NCI-H2196 treated with DMSO at 0.1 percent for 48 hours (cell line): ENCODE measurements around the gene ZNF672.
A peak's percentile ranks its signal among the peaks of the same experiment; 100 is the strongest.
"Not testable (repeated sequence)": the region's sequence is repeated elsewhere in the genome, so short reads cannot be mapped to it uniquely, and the experiment has no call there.

ENCODE experiments used
- DNase-seq: peaks from one replicate; lab custom pipeline; 2025; ENCODE audit not compliant: unreplicated experiment; lab: John Stamatoyannopoulos, UW

The ZNF672 gene

GRCh38 chr1:248837781-248838356 is at the start of gene ZNF672:
ZNF672 (plus strand) TSS chr1:248838224; CDS start chr1:248847275, 9,051 bp downstream.
- DNase-seq: peak; percentile 89

- no peak for DNase-seq
These were observed 49.7 kb upstream of the ZNF672 start for GRCh38 chr1:248788327-248788726.

DNA sequence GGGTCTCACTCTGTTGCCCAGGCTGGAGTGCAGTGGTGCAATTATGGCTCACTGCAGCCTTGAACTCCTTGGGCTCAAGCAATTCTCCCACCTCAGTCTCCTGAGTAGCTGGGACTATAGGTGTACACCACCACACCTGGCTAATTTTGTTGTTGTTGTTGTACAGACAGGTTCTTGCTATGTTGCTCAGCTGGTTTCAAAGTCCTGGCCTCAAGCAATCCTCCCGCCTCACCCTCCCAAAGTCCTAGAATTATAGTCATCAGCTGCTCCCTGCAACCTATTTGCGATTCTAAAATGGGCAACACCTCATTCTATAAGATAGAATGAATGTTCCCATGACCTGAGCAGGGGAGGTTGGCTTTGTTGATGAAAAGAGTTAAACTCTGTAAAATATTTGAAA is 48.7 kb upstream of the ZNF672 start:
- not testable (repeated sequence) for DNase-seq

DNA sequence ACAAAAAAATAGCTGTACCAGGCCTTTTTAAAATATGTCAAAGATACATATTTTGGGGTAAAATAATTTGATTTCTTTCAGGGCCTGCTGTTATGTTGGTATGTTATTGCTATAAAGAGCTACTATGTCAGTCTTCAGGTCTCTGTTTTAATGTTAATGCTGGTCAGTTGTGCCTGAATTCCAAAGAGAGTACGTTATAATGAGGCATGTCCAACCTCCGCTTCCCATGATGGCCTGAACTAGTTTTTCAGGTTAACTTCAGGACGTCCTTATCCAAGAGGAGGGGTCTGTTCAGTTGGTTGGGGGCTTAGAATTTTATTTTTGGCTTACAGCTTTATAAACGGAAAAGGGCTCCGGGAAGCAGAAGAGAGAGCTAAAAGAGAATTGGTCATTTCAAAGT is 47.6 kb upstream of the ZNF672 start:
- no peak for DNase-seq

DNA sequence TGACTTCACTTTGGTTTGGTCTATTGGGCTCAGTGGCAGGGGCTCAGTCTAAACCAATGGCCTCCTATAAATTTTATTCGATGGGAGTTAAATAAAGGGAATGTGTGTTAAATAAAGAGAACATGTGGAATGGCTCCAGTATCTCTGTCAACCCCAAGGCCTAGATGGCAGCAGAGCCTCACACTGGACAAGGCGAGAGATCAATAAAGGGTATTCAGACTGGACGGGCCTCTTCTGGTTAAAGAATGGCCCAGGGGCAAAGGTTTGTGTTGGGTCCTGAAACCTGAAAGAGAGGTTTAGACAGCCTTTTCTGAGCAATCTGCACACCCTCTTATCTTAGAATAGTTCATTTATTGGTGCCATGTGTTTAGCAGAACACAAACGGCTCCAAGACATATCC is 47.0 kb upstream of the ZNF672 start:
- no peak for DNase-seq

DNA sequence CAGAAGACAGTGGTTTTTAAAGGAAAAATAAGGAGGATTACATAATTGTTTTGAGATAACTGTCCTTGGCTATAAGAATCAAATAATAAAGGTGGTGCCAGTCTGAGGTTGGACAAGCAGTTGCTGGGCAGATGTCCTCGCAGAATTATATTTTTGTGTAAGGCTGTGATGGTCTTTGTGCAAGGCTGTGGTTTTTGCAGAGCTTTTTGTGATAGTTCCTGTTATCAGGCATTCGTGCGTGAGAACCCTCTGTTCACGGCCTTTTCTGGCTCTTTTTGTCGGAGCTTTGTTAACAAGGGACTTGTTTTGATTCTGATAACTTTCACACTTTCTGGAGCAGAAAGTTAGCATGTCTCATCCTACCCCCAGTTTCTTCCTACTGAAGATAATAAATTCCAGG is 45.7 kb upstream of the ZNF672 start:
- no peak for DNase-seq

DNA sequence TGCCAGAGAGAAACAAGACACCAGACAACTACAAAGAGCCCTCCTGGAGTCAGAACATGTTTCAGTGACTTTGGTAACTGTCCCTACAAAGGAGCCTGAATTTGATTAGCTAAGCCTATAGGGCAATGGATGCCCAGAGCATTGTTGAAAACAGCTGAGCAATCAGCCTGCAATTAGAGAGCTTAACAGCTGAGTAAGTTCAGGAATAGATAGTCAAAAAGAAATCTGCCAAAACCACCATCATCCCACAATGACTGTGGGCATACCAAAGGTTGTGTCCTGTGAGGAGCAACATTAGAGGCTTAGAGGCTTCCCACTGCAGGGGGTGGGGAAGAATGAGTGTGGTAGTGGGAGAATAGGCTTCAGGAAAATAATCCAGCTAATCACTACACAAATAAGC is 44.4 kb upstream of the ZNF672 start:
- no peak for DNase-seq

GRCh38 chr1:248794663-248795062 is 43.4 kb upstream of the ZNF672 start:
- not testable (repeated sequence) for DNase-seq

DNA sequence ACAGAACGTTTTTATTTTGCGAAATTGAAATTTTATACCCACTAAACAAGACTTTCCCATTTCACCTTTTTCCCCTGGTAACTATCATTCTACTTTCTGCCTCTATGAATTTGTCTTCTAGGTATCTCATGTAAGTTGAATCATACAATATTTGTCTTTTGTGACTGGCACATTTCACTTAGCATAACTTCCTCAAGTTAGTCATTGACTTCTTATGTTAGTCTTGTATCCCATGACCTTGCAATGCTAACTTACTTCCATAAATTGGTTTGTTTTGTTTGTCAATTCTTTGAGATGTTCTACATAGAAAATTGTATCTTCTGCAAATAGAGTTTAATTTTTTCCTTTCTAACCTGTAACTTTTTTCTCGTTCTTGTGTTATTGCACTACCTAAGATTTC is 39.2 kb upstream of the ZNF672 start:
- DNase-seq: no peak

DNA sequence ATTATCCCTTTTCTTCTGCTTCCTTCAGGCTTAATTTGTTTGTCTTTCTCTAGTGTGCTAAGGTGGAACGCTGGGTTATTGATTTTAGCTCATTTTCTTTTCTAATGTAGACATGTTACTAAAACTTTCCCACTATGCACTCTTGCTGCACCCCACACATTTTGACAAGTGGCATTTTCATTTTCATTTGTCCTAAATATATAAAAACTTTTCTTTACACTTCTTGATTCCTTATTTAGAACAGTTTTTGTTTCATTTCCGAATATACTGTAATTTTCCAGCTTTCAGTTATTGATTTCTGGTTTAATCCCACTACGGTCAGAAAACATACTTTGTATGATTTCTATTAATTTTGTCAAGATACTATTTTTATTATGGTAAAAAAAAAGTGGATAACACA is 37.6 kb upstream of the ZNF672 start:
- DNase-seq: no peak

- no peak for DNase-seq
These were observed 35.6 kb upstream of the ZNF672 start for GRCh38 chr1:248802454-248802853.

DNA sequence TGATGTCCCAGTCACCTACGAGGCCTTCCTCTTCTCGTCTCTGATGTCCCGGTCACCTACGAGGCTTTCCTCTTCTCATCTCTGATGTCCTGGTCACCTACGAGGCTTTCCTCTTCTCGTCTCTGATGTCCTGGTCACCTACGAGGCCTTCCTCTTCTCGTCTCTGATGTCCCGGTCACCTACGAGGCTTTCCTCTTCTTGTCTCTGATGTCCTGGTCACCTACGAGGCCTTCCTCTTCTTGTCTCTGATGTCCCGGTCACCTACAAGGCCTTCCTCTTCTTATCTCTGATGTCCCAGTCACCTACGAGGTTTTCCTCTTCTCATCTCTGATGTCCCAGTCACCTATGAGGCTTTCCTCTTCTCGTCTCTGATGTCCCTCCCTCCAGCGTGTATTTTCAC is 34.5 kb upstream of the ZNF672 start:
- DNase-seq: not testable (repeated sequence)

GRCh38 chr1:248804771-248805681 is 33.0 kb upstream of the ZNF672 start:
- no peak for DNase-seq

DNA sequence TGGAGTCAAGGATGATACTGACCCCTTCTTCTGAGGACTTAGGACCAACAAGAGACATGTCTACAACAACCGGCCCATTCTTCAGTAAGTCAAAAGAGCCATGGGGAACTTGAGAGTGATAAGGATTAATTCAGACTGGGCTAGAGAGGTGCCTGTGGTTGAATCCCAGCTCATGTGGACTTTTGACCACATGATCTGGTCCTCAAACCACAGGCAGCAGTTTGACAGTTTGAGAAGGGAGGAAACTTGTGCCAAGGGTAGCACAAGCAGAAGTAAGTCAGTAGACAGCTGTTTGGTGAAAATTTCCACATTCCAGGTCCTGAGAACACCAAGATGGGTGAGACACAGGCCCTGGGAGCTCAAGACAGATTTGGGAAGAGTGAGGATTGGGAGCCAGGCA is 32.1 kb upstream of the ZNF672 start:
- DNase-seq: no peak

GRCh38 chr1:248807067-248807737 is 30.8 kb upstream of the ZNF672 start:
- DNase-seq: no peak

- no peak for DNase-seq
These were observed 29.1 kb upstream of the ZNF672 start for GRCh38 chr1:248808876-248809275.

GRCh38 chr1:248810000-248810726 is 27.9 kb upstream of the ZNF672 start:
- DNase-seq: no peak

GRCh38 chr1:248810727-248811513 is 27.1 kb upstream of the ZNF672 start:
- DNase-seq: no peak

GRCh38 chr1:248811514-248812490 is 26.2 kb upstream of the ZNF672 start:
- DNase-seq: no peak
